ENCODE data around the gene KCNE2.
"Not testable (repeated sequence)": the region's sequence is repeated elsewhere in the genome, so short reads cannot be mapped to it uniquely, and the experiment has no call there.

DNA sequence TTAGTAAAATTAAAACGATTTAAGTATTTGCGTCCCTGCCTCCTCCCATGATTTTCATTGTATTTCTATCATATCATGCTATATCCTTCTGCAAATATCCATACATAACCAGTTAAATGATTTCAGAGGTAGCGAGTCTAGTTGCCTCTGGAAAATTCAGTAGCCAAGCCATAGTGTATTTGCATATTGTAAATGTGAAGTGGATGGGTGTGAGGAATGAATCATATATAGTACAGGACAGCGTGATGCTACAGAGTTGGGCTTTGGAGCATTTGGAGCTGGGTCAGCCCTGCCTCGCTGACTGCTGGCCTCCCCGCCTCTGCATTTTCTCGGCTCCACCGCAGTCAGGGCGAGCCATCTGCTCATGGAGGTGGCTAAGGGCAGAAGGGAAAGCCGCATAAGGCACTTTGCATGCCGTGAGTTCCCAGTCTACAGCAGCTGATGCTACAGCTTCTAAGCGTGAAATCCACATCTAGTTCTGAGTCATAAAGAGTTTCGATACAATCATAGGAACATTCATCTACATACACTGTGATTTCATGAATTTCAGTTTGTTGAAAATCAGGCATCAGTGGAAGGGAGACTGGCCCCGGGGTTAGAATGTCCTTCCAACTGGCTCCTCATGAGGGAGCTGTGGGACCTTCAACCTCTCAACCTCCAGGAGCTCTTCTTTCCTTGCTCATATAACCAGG, 20.1 kb downstream of the KCNE2 start:
- TF ChIP-seq, protein P1, sequence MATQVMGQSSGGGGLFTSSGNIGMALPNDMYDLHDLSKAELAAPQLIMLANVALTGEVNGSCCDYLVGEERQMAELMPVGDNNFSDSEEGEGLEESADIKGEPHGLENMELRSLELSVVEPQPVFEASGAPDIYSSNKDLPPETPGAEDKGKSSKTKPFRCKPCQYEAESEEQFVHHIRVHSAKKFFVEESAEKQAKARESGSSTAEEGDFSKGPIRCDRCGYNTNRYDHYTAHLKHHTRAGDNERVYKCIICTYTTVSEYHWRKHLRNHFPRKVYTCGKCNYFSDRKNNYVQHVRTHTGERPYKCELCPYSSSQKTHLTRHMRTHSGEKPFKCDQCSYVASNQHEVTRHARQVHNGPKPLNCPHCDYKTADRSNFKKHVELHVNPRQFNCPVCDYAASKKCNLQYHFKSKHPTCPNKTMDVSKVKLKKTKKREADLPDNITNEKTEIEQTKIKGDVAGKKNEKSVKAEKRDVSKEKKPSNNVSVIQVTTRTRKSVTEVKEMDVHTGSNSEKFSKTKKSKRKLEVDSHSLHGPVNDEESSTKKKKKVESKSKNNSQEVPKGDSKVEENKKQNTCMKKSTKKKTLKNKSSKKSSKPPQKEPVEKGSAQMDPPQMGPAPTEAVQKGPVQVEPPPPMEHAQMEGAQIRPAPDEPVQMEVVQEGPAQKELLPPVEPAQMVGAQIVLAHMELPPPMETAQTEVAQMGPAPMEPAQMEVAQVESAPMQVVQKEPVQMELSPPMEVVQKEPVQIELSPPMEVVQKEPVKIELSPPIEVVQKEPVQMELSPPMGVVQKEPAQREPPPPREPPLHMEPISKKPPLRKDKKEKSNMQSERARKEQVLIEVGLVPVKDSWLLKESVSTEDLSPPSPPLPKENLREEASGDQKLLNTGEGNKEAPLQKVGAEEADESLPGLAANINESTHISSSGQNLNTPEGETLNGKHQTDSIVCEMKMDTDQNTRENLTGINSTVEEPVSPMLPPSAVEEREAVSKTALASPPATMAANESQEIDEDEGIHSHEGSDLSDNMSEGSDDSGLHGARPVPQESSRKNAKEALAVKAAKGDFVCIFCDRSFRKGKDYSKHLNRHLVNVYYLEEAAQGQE (IDR thresholded peaks at IDR 0.05; ENCODE audit: unreplicated experiment): not testable (repeated sequence)
- TF ChIP-seq POLR2AphosphoS5 (IDR thresholded peaks at IDR 0.05; ENCODE audit: low read depth); CREB1 (CRISPR knock-in tag; IDR thresholded peaks at IDR 0.05; ENCODE audit: low read depth); EZH2 (IDR thresholded peaks at IDR 0.05; ENCODE audit: low read depth, unreplicated experiment); STAT1 (IDR thresholded peaks at IDR 0.05; ENCODE audit: unreplicated experiment); EZH2phosphoT487 (IDR thresholded peaks at IDR 0.05; ENCODE audit: unreplicated experiment); ZNF114 (CRISPR knock-in tag; IDR thresholded peaks at IDR 0.05): not testable (repeated sequence)
- TF ChIP-seq, protein P2, sequence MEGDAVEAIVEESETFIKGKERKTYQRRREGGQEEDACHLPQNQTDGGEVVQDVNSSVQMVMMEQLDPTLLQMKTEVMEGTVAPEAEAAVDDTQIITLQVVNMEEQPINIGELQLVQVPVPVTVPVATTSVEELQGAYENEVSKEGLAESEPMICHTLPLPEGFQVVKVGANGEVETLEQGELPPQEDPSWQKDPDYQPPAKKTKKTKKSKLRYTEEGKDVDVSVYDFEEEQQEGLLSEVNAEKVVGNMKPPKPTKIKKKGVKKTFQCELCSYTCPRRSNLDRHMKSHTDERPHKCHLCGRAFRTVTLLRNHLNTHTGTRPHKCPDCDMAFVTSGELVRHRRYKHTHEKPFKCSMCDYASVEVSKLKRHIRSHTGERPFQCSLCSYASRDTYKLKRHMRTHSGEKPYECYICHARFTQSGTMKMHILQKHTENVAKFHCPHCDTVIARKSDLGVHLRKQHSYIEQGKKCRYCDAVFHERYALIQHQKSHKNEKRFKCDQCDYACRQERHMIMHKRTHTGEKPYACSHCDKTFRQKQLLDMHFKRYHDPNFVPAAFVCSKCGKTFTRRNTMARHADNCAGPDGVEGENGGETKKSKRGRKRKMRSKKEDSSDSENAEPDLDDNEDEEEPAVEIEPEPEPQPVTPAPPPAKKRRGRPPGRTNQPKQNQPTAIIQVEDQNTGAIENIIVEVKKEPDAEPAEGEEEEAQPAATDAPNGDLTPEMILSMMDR (conservative IDR thresholded peaks at IDR 0.05; ENCODE audit: low read depth in 2 of 2): not testable (repeated sequence)
- TF ChIP-seq, protein P3, sequence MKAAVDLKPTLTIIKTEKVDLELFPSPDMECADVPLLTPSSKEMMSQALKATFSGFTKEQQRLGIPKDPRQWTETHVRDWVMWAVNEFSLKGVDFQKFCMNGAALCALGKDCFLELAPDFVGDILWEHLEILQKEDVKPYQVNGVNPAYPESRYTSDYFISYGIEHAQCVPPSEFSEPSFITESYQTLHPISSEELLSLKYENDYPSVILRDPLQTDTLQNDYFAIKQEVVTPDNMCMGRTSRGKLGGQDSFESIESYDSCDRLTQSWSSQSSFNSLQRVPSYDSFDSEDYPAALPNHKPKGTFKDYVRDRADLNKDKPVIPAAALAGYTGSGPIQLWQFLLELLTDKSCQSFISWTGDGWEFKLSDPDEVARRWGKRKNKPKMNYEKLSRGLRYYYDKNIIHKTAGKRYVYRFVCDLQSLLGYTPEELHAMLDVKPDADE (IDR thresholded peaks at IDR 0.05): not testable (repeated sequence)

Measured in GM23338 (cell line).